ENCODE results near the gene APBA3.

DNA sequence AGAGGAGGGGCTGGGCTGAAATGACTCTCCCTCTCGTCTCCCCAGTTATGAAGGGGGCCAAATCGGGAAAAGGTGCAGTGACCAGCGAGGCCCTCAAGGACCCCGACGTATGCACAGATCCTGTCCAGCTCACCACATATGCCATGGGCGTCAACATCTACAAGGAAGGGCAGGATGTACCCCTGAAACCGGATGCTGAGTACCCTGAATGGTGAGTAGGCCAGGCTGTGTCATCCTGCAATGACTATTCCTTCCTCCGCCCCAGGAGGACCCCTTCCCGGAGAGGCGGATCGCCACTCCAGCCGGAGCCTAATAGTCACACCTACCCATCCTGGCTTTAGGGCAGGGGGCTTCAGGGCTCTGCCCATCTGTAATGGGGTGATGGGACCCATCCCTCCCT, 3.6 kb upstream of the APBA3 start:
- TF ChIP-seq, protein P1, sequence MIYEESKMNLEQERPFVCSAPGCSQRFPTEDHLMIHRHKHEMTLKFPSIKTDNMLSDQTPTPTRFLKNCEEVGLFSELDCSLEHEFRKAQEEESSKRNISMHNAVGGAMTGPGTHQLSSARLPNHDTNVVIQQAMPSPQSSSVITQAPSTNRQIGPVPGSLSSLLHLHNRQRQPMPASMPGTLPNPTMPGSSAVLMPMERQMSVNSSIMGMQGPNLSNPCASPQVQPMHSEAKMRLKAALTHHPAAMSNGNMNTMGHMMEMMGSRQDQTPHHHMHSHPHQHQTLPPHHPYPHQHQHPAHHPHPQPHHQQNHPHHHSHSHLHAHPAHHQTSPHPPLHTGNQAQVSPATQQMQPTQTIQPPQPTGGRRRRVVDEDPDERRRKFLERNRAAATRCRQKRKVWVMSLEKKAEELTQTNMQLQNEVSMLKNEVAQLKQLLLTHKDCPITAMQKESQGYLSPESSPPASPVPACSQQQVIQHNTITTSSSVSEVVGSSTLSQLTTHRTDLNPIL (CRISPR knock-in tag; IDR thresholded peaks at IDR 0.05; ENCODE audit: low read depth): no peak
- no peak for TF ChIP-seq TCF4 (CRISPR knock-in tag; IDR thresholded peaks at IDR 0.05; ENCODE audit: borderline replicate concordance)
- TF ChIP-seq ZC3H10 (CRISPR knock-in tag; IDR thresholded peaks at IDR 0.05): no peak
- TF ChIP-seq, protein P2, sequence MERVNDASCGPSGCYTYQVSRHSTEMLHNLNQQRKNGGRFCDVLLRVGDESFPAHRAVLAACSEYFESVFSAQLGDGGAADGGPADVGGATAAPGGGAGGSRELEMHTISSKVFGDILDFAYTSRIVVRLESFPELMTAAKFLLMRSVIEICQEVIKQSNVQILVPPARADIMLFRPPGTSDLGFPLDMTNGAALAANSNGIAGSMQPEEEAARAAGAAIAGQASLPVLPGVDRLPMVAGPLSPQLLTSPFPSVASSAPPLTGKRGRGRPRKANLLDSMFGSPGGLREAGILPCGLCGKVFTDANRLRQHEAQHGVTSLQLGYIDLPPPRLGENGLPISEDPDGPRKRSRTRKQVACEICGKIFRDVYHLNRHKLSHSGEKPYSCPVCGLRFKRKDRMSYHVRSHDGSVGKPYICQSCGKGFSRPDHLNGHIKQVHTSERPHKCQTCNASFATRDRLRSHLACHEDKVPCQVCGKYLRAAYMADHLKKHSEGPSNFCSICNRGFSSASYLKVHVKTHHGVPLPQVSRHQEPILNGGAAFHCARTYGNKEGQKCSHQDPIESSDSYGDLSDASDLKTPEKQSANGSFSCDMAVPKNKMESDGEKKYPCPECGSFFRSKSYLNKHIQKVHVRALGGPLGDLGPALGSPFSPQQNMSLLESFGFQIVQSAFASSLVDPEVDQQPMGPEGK (CRISPR knock-in tag; IDR thresholded peaks at IDR 0.05; ENCODE audit: borderline replicate concordance): no peak
- no peak for TF ChIP-seq ZFP3 (CRISPR knock-in tag; IDR thresholded peaks at IDR 0.05)
- no peak for TF ChIP-seq OSR1 (CRISPR knock-in tag; IDR thresholded peaks at IDR 0.05)
- TF ChIP-seq ZNF8 (CRISPR knock-in tag; IDR thresholded peaks at IDR 0.05): no peak
- TF ChIP-seq, protein P3, sequence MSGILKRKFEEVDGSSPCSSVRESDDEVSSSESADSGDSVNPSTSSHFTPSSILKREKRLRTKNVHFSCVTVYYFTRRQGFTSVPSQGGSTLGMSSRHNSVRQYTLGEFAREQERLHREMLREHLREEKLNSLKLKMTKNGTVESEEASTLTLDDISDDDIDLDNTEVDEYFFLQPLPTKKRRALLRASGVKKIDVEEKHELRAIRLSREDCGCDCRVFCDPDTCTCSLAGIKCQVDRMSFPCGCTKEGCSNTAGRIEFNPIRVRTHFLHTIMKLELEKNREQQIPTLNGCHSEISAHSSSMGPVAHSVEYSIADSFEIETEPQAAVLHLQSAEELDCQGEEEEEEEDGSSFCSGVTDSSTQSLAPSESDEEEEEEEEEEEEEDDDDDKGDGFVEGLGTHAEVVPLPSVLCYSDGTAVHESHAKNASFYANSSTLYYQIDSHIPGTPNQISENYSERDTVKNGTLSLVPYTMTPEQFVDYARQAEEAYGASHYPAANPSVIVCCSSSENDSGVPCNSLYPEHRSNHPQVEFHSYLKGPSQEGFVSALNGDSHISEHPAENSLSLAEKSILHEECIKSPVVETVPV (CRISPR knock-in tag; IDR thresholded peaks at IDR 0.05): no peak

Measured in SK-N-SH treated with all-trans-retinoic acid at 6 μM for 48 hours (cell line).